ENCODE results near the gene HPD.

DNA sequence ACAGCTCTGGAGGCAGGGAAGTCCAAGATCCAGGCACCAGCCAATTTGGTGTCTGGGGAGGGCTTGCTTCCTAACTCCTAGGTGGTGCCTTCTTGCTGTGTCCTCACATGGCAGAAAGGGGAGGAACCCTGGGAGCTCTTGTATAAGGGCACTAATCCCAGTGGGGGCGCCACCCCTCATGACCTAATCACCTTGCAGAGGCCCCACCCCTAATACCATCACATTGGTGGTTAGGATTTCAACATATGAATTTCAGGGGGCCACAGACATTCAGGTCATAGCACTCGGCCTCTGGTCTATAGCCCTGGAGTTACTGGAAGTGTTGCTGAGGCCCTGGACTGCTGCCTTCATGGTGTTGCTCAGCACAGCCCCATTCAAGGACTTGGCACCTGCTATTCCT is 44.5 kb upstream of the HPD start:
- no peak for TF ChIP-seq POLR2A (IDR thresholded peaks at IDR 0.05)
- TF ChIP-seq, protein P1, sequence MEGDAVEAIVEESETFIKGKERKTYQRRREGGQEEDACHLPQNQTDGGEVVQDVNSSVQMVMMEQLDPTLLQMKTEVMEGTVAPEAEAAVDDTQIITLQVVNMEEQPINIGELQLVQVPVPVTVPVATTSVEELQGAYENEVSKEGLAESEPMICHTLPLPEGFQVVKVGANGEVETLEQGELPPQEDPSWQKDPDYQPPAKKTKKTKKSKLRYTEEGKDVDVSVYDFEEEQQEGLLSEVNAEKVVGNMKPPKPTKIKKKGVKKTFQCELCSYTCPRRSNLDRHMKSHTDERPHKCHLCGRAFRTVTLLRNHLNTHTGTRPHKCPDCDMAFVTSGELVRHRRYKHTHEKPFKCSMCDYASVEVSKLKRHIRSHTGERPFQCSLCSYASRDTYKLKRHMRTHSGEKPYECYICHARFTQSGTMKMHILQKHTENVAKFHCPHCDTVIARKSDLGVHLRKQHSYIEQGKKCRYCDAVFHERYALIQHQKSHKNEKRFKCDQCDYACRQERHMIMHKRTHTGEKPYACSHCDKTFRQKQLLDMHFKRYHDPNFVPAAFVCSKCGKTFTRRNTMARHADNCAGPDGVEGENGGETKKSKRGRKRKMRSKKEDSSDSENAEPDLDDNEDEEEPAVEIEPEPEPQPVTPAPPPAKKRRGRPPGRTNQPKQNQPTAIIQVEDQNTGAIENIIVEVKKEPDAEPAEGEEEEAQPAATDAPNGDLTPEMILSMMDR (IDR thresholded peaks at IDR 0.05 in 4 of 5, conservative IDR thresholded peaks at IDR 0.05 in 1 of 5), result no peak
